Measurements from ENCODE around the gene CLK2. TPM values are rescaled to one million over a fixed set of nuclear protein-coding genes. Genes with fewer than 3 reads are reported as not detected.

Gene CLK2
- total and polyA plus RNA-seq, 9 of the 15 experiments (the other 6 are each of a cell fraction or from before 2014, with no cell fraction given): 13.5 to 81.4 (median 39.6) TPM

DNA sequence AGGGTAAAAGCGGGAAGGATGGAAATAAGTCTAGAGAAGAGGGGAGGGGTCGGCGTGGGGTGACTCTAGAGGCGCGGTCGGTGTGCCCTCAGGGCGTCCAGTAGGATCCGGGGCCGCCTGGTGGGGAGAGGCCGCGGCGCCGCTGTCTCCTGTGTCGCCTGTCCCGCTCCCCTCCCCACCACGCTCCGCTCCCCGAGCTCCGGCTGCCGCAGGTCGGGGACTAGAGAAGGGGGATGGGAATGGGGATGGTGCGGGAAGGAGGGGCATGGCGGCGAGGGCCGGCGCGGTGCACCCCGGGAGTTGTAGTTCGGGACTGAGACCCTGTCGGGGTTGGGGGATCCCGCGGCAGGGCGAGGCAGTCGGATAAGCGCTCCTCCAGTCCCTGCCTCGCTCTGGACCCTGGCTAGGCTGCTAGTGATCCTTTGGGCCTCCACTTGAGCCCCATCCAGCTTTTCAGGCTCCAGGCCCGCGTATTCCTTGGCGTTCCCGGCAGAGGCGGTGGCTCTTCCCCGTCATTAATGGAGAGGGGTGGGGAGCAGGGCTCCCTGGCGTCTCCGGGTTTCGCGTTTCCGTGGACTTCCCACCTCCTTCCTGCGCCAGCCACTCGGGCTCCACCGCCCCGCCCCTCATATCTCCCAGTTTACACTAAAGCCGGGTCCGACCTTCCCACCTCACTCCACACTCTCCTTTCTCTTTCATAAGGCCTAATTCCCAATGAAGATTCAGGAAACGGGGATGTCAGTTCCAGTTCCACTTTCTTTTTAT is 17.9 kb downstream of the CLK2 start, which contains the start of gene ENTREP3 (continued):
- TF ChIP-seq, protein P1, sequence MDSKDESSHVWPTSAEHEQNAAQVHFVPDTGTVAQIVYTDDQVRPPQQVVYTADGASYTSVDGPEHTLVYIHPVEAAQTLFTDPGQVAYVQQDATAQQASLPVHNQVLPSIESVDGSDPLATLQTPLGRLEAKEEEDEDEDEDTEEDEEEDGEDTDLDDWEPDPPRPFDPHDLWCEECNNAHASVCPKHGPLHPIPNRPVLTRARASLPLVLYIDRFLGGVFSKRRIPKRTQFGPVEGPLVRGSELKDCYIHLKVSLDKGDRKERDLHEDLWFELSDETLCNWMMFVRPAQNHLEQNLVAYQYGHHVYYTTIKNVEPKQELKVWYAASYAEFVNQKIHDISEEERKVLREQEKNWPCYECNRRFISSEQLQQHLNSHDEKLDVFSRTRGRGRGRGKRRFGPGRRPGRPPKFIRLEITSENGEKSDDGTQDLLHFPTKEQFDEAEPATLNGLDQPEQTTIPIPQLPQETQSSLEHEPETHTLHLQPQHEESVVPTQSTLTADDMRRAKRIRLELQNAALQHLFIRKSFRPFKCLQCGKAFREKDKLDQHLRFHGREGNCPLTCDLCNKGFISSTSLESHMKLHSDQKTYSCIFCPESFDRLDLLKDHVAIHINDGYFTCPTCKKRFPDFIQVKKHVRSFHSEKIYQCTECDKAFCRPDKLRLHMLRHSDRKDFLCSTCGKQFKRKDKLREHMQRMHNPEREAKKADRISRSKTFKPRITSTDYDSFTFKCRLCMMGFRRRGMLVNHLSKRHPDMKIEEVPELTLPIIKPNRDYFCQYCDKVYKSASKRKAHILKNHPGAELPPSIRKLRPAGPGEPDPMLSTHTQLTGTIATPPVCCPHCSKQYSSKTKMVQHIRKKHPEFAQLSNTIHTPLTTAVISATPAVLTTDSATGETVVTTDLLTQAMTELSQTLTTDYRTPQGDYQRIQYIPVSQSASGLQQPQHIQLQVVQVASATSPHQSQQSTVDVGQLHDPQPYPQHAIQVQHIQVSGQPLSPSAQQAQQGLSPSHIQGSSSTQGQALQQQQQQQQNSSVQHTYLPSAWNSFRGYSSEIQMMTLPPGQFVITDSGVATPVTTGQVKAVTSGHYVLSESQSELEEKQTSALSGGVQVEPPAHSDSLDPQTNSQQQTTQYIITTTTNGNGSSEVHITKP (IDR thresholded peaks at IDR 0.05; ENCODE audit: partially characterized antibody): no peak
- TF ChIP-seq MAFF (IDR thresholded peaks at IDR 0.05; ENCODE audit: low read length) (no peak), SMAD4 (CRISPR knock-in tag; conservative IDR thresholded peaks at IDR 0.05) (peak; percentile 47; the same call in 1 of the 2 replicates), MCM2 (IDR thresholded peaks at IDR 0.05; ENCODE audit: low read depth) (no peak), BACH1 (tag; IDR thresholded peaks at IDR 0.05) (no peak), ZBTB2 (IDR thresholded peaks at IDR 0.05) (no peak), ZNF280A (IDR thresholded peaks at IDR 0.05; ENCODE audit: low read depth, partially characterized antibody) (no peak), ZNF354B (CRISPR knock-in tag; IDR thresholded peaks at IDR 0.05) (no peak), E2F8 (IDR thresholded peaks at IDR 0.05; ENCODE audit: low read depth, partially characterized antibody) (no peak), SNAPC5 (CRISPR knock-in tag; IDR thresholded peaks at IDR 0.05) (no peak), L3MBTL2 (IDR thresholded peaks at IDR 0.05) (no peak), RHOXF2B (CRISPR knock-in tag; conservative IDR thresholded peaks at IDR 0.05) (no peak), ZNF717 (CRISPR knock-in tag; IDR thresholded peaks at IDR 0.05) (no peak), ZNF76 (CRISPR knock-in tag; IDR thresholded peaks at IDR 0.05; ENCODE audit: borderline replicate concordance) (no peak), ZNF197 (CRISPR knock-in tag; IDR thresholded peaks at IDR 0.05; ENCODE audit: low read depth) (no peak), TAL1 (IDR thresholded peaks at IDR 0.05) (no peak), ZNF12 (CRISPR knock-in tag; IDR thresholded peaks at IDR 0.05) (no peak), TAF9B (IDR thresholded peaks at IDR 0.05; ENCODE audit: partially characterized antibody) (no peak)
